H1 (cell line): ENCODE results near the gene MVK. TPM values are rescaled to one million over a fixed set of nuclear protein-coding genes. Genes with fewer than 3 reads are reported as not detected.

Source experiments
- ASH2L ChIP-seq: fragments of 200-600, 300-600 bp; sonication (generic); IDR thresholded peaks from one replicate; pipeline ENCODE4 v1.7.1; 2017; ENCODE audit warnings: low read length
- CBX8 ChIP-seq: fragments of 300-800, 300-1000 bp; sonication (generic); IDR thresholded peaks from 2 replicates; pipeline ENCODE4 v1.7.1; 2016; ENCODE audit warnings: low read depth, low read length, borderline replicate concordance
- CREB1 ChIP-seq: IDR thresholded peaks from 2 replicates; pipeline ENCODE4 v1.6.1; 2012; ENCODE audit warnings: inconsistent platforms
- CTBP2 ChIP-seq: IDR thresholded peaks from 2 replicates; pipeline ENCODE4 v1.7.0; 2011; ENCODE audit warnings: borderline replicate concordance, mild to moderate bottlenecking, moderate library complexity, mixed read lengths, low read length; ENCODE audit not compliant: insufficient read depth, insufficient read length
- EGR1 ChIP-seq: IDR thresholded peaks from 2 replicates; pipeline ENCODE4 v1.6.1; 2011; ENCODE audit warnings: low read depth, low read length, borderline replicate concordance
- SIN3A ChIP-seq, 2 experiments: IDR thresholded peaks in 1 of 2; conservative IDR thresholded peaks in 1 of 2; 2 replicates each; pipeline ENCODE4 v1.6.1; 2011 to 2012; ENCODE audit warnings: low read length in 2 of 2, improper control_type of control experiment in 1 of 2, low read depth in 1 of 2, mild to moderate bottlenecking in 1 of 2
- SUZ12 ChIP-seq: fragments of 200-600 bp; sonication (generic); IDR thresholded peaks from 2 replicates; pipeline ENCODE4 v1.6.1; 2012; ENCODE audit warnings: mild to moderate bottlenecking, inconsistent platforms, low read length, moderate library complexity, mixed read lengths
- polyA plus RNA-seq, 7 experiments: library from polyadenylated mRNA; depleted of rRNA in 3 of 7; stranded (reverse) in 5 of 7; unstranded in 2 of 7; fragments of >200 nt in 5 of 7; fragments of 200-250 nt in 2 of 7; gene quantifications; 1 replicate in 5 of 7; 2 replicates in 1 of 7; 4 replicates in 1 of 7; pipeline versions ENCODE4 v1.2.1 to v1.2.3, GENCODE V29; 2011 to 2013; ENCODE audit warnings: missing spikeins in 2 of 7, mixed read lengths in 2 of 7
- total RNA-seq: library from RNA; stranded (reverse); fragmentation: NEBNext Ultra II Directional; extraction: Animal tissue kit (Norgen Biotek cat#: 25700); gene quantifications from 2 replicates; pipeline ENCODE4 v1.2.1, GENCODE V29; 2021
- TF ChIP-seq, protein P1 (sequence below): fragments of 300-600 bp; sonication (generic); IDR thresholded peaks from 2 replicates; pipeline ENCODE4 v1.7.1; 2012; ENCODE audit warnings: low read length, moderate library complexity, mild to moderate bottlenecking, inconsistent platforms; ENCODE audit not compliant: insufficient replicate concordance
- TF ChIP-seq, protein P2 (sequence below): IDR thresholded peaks from 2 replicates; pipeline ENCODE4 v1.6.1; 2011; ENCODE audit warnings: low read length, improper control_type of control experiment

MVK gene
- total and polyA plus RNA-seq, 2 of the 8 experiments (the other 6 are each of a cell fraction or from before 2014, with no cell fraction given): 15.7 to 20.9 TPM

DNA sequence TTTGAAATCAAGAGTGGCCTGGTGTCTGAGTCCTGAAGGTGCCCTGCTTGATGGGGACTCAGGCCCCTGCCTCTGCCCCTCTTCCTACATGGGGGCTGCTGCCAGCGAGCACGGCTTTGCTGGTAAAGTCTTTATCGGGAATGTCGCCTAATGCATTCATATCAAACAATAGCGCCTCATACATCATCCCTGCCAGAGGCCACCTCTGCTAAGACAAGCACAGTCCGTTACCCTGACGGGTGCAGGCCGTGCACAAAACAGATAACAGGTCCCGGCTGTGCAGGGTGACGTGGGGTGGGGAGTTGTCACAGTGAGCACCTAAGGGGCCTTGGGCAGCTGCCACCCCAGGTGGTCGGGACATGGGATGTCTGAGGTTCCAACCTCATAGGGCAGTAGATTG lies 71.6 kb downstream of the MVK start (continued):
- TF ChIP-seq, protein P1, sequence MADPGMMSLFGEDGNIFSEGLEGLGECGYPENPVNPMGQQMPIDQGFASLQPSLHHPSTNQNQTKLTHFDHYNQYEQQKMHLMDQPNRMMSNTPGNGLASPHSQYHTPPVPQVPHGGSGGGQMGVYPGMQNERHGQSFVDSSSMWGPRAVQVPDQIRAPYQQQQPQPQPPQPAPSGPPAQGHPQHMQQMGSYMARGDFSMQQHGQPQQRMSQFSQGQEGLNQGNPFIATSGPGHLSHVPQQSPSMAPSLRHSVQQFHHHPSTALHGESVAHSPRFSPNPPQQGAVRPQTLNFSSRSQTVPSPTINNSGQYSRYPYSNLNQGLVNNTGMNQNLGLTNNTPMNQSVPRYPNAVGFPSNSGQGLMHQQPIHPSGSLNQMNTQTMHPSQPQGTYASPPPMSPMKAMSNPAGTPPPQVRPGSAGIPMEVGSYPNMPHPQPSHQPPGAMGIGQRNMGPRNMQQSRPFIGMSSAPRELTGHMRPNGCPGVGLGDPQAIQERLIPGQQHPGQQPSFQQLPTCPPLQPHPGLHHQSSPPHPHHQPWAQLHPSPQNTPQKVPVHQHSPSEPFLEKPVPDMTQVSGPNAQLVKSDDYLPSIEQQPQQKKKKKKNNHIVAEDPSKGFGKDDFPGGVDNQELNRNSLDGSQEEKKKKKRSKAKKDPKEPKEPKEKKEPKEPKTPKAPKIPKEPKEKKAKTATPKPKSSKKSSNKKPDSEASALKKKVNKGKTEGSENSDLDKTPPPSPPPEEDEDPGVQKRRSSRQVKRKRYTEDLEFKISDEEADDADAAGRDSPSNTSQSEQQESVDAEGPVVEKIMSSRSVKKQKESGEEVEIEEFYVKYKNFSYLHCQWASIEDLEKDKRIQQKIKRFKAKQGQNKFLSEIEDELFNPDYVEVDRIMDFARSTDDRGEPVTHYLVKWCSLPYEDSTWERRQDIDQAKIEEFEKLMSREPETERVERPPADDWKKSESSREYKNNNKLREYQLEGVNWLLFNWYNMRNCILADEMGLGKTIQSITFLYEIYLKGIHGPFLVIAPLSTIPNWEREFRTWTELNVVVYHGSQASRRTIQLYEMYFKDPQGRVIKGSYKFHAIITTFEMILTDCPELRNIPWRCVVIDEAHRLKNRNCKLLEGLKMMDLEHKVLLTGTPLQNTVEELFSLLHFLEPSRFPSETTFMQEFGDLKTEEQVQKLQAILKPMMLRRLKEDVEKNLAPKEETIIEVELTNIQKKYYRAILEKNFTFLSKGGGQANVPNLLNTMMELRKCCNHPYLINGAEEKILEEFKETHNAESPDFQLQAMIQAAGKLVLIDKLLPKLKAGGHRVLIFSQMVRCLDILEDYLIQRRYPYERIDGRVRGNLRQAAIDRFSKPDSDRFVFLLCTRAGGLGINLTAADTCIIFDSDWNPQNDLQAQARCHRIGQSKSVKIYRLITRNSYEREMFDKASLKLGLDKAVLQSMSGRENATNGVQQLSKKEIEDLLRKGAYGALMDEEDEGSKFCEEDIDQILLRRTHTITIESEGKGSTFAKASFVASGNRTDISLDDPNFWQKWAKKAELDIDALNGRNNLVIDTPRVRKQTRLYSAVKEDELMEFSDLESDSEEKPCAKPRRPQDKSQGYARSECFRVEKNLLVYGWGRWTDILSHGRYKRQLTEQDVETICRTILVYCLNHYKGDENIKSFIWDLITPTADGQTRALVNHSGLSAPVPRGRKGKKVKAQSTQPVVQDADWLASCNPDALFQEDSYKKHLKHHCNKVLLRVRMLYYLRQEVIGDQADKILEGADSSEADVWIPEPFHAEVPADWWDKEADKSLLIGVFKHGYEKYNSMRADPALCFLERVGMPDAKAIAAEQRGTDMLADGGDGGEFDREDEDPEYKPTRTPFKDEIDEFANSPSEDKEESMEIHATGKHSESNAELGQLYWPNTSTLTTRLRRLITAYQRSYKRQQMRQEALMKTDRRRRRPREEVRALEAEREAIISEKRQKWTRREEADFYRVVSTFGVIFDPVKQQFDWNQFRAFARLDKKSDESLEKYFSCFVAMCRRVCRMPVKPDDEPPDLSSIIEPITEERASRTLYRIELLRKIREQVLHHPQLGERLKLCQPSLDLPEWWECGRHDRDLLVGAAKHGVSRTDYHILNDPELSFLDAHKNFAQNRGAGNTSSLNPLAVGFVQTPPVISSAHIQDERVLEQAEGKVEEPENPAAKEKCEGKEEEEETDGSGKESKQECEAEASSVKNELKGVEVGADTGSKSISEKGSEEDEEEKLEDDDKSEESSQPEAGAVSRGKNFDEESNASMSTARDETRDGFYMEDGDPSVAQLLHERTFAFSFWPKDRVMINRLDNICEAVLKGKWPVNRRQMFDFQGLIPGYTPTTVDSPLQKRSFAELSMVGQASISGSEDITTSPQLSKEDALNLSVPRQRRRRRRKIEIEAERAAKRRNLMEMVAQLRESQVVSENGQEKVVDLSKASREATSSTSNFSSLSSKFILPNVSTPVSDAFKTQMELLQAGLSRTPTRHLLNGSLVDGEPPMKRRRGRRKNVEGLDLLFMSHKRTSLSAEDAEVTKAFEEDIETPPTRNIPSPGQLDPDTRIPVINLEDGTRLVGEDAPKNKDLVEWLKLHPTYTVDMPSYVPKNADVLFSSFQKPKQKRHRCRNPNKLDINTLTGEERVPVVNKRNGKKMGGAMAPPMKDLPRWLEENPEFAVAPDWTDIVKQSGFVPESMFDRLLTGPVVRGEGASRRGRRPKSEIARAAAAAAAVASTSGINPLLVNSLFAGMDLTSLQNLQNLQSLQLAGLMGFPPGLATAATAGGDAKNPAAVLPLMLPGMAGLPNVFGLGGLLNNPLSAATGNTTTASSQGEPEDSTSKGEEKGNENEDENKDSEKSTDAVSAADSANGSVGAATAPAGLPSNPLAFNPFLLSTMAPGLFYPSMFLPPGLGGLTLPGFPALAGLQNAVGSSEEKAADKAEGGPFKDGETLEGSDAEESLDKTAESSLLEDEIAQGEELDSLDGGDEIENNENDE: no peak
- TF ChIP-seq ASH2L: no peak
- no peak for TF ChIP-seq SUZ12
- no peak for TF ChIP-seq CTBP2
- TF ChIP-seq EGR1: no peak
- TF ChIP-seq, protein P2, sequence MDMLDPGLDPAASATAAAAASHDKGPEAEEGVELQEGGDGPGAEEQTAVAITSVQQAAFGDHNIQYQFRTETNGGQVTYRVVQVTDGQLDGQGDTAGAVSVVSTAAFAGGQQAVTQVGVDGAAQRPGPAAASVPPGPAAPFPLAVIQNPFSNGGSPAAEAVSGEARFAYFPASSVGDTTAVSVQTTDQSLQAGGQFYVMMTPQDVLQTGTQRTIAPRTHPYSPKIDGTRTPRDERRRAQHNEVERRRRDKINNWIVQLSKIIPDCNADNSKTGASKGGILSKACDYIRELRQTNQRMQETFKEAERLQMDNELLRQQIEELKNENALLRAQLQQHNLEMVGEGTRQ: no peak
- no peak for TF ChIP-seq CREB1
- no peak for TF ChIP-seq CBX8
- no peak for TF ChIP-seq SIN3A (conservative IDR thresholded peaks at IDR 0.05 in 1 of 2, IDR thresholded peaks at IDR 0.05 in 1 of 2; ENCODE audit: low read depth in 1 of 2, low read length in 2 of 2)
